Endodermal cell (in vitro differentiated cells): ENCODE data around the gene MLX. TPM values are rescaled to one million over a fixed set of nuclear protein-coding genes. Genes with fewer than 3 reads are reported as not detected.
A peak's percentile ranks its signal among the peaks of the same experiment; 100 is the strongest.

ENCODE experiments used
- DNase-seq: peaks from one replicate; pipeline ENCODE4 v3.0.0-alpha.2; 2017
- H3K27ac ChIP-seq: 2 replicates; pipeline ENCODE4 v1.5.1; 2013; ENCODE audit warnings: mild to moderate bottlenecking, low read depth, low read length, moderate library complexity
- H3K27me3 ChIP-seq: 2 replicates; pipeline ENCODE4 v1.6.1; 2013; ENCODE audit warnings: mild to moderate bottlenecking, low read length, moderate library complexity; ENCODE audit not compliant: insufficient read depth, control insufficient read depth, poor library complexity, severe bottlenecking
- H3K36me3 ChIP-seq: 2 replicates; pipeline ENCODE4 v1.7.0; 2013; ENCODE audit warnings: mild to moderate bottlenecking, low read length, moderate library complexity; ENCODE audit not compliant: control insufficient read depth, insufficient read depth
- H3K4me1 ChIP-seq: one replicate; pipeline ENCODE4 v1.7.0; 2013; ENCODE audit warnings: low read length; ENCODE audit not compliant: control insufficient read depth, insufficient read depth
- H3K4me3 ChIP-seq: 2 replicates; pipeline ENCODE4 v1.5.1; 2013; ENCODE audit warnings: mild to moderate bottlenecking, low read length, moderate library complexity
- H3K9ac ChIP-seq: 2 replicates; pipeline ENCODE4 v1.6.1; 2013; ENCODE audit warnings: mild to moderate bottlenecking, low read length, moderate library complexity; ENCODE audit not compliant: poor library complexity, severe bottlenecking; ENCODE audit errors: extremely low read depth
- H3K9me3 ChIP-seq: 2 replicates; pipeline ENCODE4 v1.6.1; 2013; ENCODE audit warnings: mild to moderate bottlenecking, low read length, moderate library complexity; ENCODE audit not compliant: control insufficient read depth
- H3K27ac Mint-ChIP-seq: 2 replicates; pipeline ENCODE4 v1.8.0; 2020; ENCODE audit warnings: mixed read lengths
- H3K27me3 Mint-ChIP-seq: 2 replicates; pipeline ENCODE4 v1.8.0; 2021; ENCODE audit warnings: mild to moderate bottlenecking, mixed read lengths; ENCODE audit not compliant: insufficient read depth
- H3K36me3 Mint-ChIP-seq: 2 replicates; pipeline ENCODE4 v1.8.0; 2020; ENCODE audit warnings: low read depth, mixed read lengths
- H3K4me1 Mint-ChIP-seq: 2 replicates; pipeline ENCODE4 v1.8.0; 2020; ENCODE audit warnings: mixed read lengths
- H3K4me3 Mint-ChIP-seq: 2 replicates; pipeline ENCODE4 v1.8.0; 2020; ENCODE audit warnings: mild to moderate bottlenecking, moderate library complexity, mixed read lengths
- H3K9me3 Mint-ChIP-seq: 2 replicates; pipeline ENCODE4 v1.8.0; 2020; ENCODE audit warnings: mild to moderate bottlenecking, mixed read lengths
- CTCF ChIP-seq: fragments of 200-600 bp; sonication (generic); conservative IDR thresholded peaks from 2 replicates; pipeline ENCODE4 v1.5.0; 2021; ENCODE audit warnings: antibody characterized with exemption, mild to moderate bottlenecking
- WGBS, 2 experiments: methylation state at CpG; one replicate each; pipeline versions ENCODE4 v1.1.5 to v1.1.7; 2013; ENCODE audit warnings: missing lambda C conversion rate in 2 of 2, mixed read lengths in 1 of 2; ENCODE audit not compliant: insufficient coverage in 1 of 2, insufficient read length in 1 of 2; 5-methylcytosine and 5-hydroxymethylcytosine counted together
- total RNA-seq, 2 donors: library from RNA; stranded (reverse); fragmentation: NEBNext Ultra II Directional in 1 of 2; extraction: Animal tissue kit (Norgen Biotek cat#: 25700) in 1 of 2; gene quantifications; 2 replicates in 1 of 2; 3 replicates in 1 of 2; pipeline ENCODE4 v1.2.1, GENCODE V29; 2021

MLX gene
- total RNA-seq, 2 donors from 2014 or later = 37.1 to 38.5 TPM

- H3K4me3 Mint-ChIP-seq = peak within 1 kb of the TSS; percentile 94
- no peak within 1 kb of the TSS for H3K27ac ChIP-seq
- WGBS, 2 experiments = 0 to 5% methylated on average over 15 to 26 of the region's 26 CpGs
- peak within 1 kb of the TSS; percentile 81 for H3K9ac ChIP-seq
- H3K27me3 Mint-ChIP-seq = no peaks in the 10 kb centered on the region
- peak within 1 kb of the TSS; percentile 85 for H3K4me3 ChIP-seq
- H3K4me1 ChIP-seq = no peaks in the 10 kb centered on the region
- H3K4me1 Mint-ChIP-seq = peaks cover 21% of the 10 kb centered on the region
- H3K27ac Mint-ChIP-seq = peak within 1 kb of the TSS; percentile 96
- DNase-seq = peak; percentile 100
- no peaks in the 10 kb centered on the region for H3K9me3 Mint-ChIP-seq
- peaks cover 30% of the 10 kb centered on the region for H3K36me3 ChIP-seq
- peaks cover 6% of the 10 kb centered on the region for H3K36me3 Mint-ChIP-seq
- TF ChIP-seq CTCF = no peak
- H3K27me3 ChIP-seq = no peaks in the 10 kb centered on the region
- no peaks in the 10 kb centered on the region for H3K9me3 ChIP-seq
These were observed 5.0 kb upstream of the MLX start, which contains the start of gene COASY for GRCh38 chr17:42561897-42562387. Gene COASY, plus strand, starts transcription at chr17:42562148. Its CDS starts 475 bp downstream, at chr17:42562623.

GRCh38 chr17:42562388-42563142 is 4.3 kb upstream of the MLX start:
- Mint-ChIP-seq H3K4me1 (peaks cover 22% of the 10 kb centered on the region), H3K27me3 (no peaks in the 10 kb centered on the region), H3K9me3 (no peaks in the 10 kb centered on the region), H3K27ac (peak overlapping the region; percentile 96), H3K4me3 (peak overlapping the region; percentile 94), H3K36me3 (peaks cover 7% of the 10 kb centered on the region)
- no peak for TF ChIP-seq CTCF
- Histone ChIP-seq H3K27ac (no peak overlapping the region), H3K4me3 (peak overlapping the region; percentile 85), H3K9me3 (no peaks in the 10 kb centered on the region), H3K4me1 (peaks cover under 1% of the 10 kb centered on the region), H3K27me3 (no peaks in the 10 kb centered on the region), H3K36me3 (peaks cover 30% of the 10 kb centered on the region), H3K9ac (peak overlapping the region; percentile 81)
- DNase-seq = no peak
- 25 to 28% methylated on average over 35 to 48 of the region's 48 CpGs for WGBS, 2 experiments

DNA sequence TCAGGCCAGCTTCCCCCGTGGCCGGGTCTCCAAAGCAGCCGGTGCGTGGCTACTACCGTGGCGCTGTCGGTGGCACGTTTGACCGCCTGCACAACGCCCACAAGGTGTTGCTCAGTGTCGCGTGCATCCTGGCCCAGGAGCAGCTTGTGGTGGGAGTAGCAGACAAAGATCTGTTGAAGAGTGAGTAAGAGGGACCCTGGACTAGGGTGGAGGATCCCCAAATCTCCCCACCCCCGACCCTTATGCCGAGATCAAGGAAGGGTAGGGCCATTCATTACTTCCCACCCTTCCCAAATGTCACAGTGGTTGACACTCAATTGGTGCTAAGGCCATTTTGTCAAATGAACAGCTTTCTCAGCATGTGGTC is 3.8 kb upstream of the MLX start:
- 89 to 98% methylated on average over 12 to 14 of the region's 14 CpGs for WGBS, 2 experiments
- Histone ChIP-seq H3K4me3 (peak overlapping the region; percentile 85), H3K36me3 (peaks cover 30% of the 10 kb centered on the region), H3K4me1 (peaks cover 4% of the 10 kb centered on the region), H3K27ac (no peak overlapping the region), H3K27me3 (no peaks in the 10 kb centered on the region), H3K9me3 (no peaks in the 10 kb centered on the region), H3K9ac (peak overlapping the region; percentile 81)
- H3K9me3 Mint-ChIP-seq = no peaks in the 10 kb centered on the region
- H3K27me3 Mint-ChIP-seq = no peaks in the 10 kb centered on the region
- H3K36me3 Mint-ChIP-seq = peaks cover 11% of the 10 kb centered on the region
- H3K27ac Mint-ChIP-seq = peak overlapping the region; percentile 96
- peaks cover 25% of the 10 kb centered on the region for H3K4me1 Mint-ChIP-seq
- no peak for DNase-seq
- no peak for TF ChIP-seq CTCF
- H3K4me3 Mint-ChIP-seq = peak overlapping the region; percentile 94
